ENCODE measurements around the gene GDPD5.

GDPD5 gene

GRCh38 chr11:75513250-75513649, 12.5 kb downstream of the GDPD5 start:
- Histone ChIP-seq H3K27ac (no peak overlapping the region), H3K4me1 (peaks cover 0 to 30% (median 11%) of the 10 kb centered on the region in 4 donors), H3K4me3 (no peak overlapping the region), H3K36me3 (peaks cover 0 to 4% (median 0%) of the 10 kb centered on the region in 3 donors), H3K9me3 (no peaks in the 10 kb centered on the region), H3K27me3 (no peaks in the 10 kb centered on the region)
- intact Hi-C loops (cut with DNase I; ENCODE audit: low total_unique reads) = no loop called here
- DNase-seq = no peak
- TF ChIP-seq CTCF (IDR thresholded peaks at IDR 0.05) = no peak

GRCh38 chr11:75510723-75511019, 15.1 kb downstream of the GDPD5 start:
- H3K27ac ChIP-seq = no peak overlapping the region
- no peak for DNase-seq
- H3K36me3 ChIP-seq = no peaks in the 10 kb centered on the region
- H3K9me3 ChIP-seq = no peaks in the 10 kb centered on the region
- intact Hi-C loops (cut with DNase I; ENCODE audit: low total_unique reads) = no loop called here
- no peak for TF ChIP-seq CTCF (IDR thresholded peaks at IDR 0.05)
- H3K4me1 ChIP-seq = peaks cover 0 to 30% (median 13%) of the 10 kb centered on the region in 4 donors
- H3K4me3 ChIP-seq = no peak overlapping the region
- H3K27me3 ChIP-seq = no peaks in the 10 kb centered on the region

GRCh38 chr11:75510004-75510722, 15.6 kb downstream of the GDPD5 start:
- TF ChIP-seq CTCF (IDR thresholded peaks at IDR 0.05) = no peak
- Histone ChIP-seq H3K4me1 (peaks cover 0 to 30% (median 13%) of the 10 kb centered on the region in 4 donors), H3K27ac (no peak overlapping the region), H3K4me3 (no peak overlapping the region), H3K36me3 (no peaks in the 10 kb centered on the region), H3K9me3 (no peaks in the 10 kb centered on the region), H3K27me3 (no peaks in the 10 kb centered on the region)
- intact Hi-C loops (cut with DNase I; ENCODE audit: low total_unique reads) = no loop called here
- no peak for DNase-seq

GRCh38 chr11:75509020-75509720, 16.6 kb downstream of the GDPD5 start:
- intact Hi-C loops (cut with DNase I; ENCODE audit: low total_unique reads) = no loop called here
- no peak for TF ChIP-seq CTCF (IDR thresholded peaks at IDR 0.05)
- H3K4me3 ChIP-seq = no peak overlapping the region
- no peaks in the 10 kb centered on the region for H3K9me3 ChIP-seq
- H3K4me1 ChIP-seq = peaks cover 0 to 30% (median 12%) of the 10 kb centered on the region in 4 donors
- H3K27me3 ChIP-seq = no peaks in the 10 kb centered on the region
- DNase-seq = no peak
- no peak overlapping the region for H3K27ac ChIP-seq
- no peaks in the 10 kb centered on the region for H3K36me3 ChIP-seq

- Histone ChIP-seq H3K4me1 (peaks cover 0 to 24% (median 7%) of the 10 kb centered on the region in 4 donors), H3K27ac (no peak overlapping the region), H3K9me3 (no peaks in the 10 kb centered on the region), H3K36me3 (no peaks in the 10 kb centered on the region), H3K4me3 (no peak overlapping the region), H3K27me3 (no peaks in the 10 kb centered on the region)
- no peak for DNase-seq
- TF ChIP-seq CTCF (IDR thresholded peaks at IDR 0.05) = no peak
- intact Hi-C loops (cut with DNase I; ENCODE audit: low total_unique reads) = no loop called here
Measured at GRCh38 chr11:75508051-75508561, 17.6 kb downstream of the GDPD5 start.
